ENCODE data around the gene GRIK4. TPM values are rescaled to one million over a fixed set of nuclear protein-coding genes. Genes with fewer than 3 reads are reported as not detected.

The GRIK4 gene
- total and polyA plus RNA-seq, 2 experiments from 2014 or later: not detected

DNA sequence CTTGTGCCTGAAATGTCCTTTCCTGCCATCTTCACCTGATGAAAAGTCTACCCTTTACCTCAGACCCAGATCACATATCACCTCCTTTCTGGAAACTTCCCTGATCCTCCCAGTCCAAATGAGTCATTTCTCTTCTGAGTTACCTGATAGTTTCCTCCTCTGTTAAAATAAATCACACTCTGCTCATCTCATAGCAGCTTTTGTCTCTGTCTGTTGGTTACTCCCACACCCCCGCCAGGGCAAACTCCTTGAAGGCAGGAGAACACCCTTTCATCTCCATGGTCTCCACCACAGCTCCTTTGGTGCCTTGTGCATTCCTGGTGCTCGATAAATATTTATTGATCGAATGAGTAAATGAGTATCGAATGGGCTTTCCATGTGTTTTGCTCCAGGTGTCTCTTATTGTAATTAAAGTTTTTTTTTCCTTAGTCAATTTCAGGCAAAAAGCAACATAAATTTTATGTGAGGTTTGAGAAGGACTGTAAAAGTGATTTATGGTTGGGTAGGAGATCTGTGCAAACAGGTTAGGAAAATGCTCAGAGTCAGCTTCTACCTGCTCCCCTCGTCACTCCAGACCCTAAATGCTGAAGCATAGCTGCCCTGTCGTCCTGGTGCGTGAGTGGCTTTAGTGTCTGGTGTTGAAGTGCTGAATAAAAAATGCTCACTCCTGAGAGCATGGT is 178.2 kb downstream of the GRIK4 start:
- no peak overlapping the region for H3K9ac ChIP-seq

GRCh38 chr11:120690406-120690805 is 178.9 kb downstream of the GRIK4 start:
- in situ Hi-C loops (cut with MboI): no loop called here
- Histone ChIP-seq H3K27ac (no peak overlapping the region), H3F3A (ENCODE audit: insufficient read depth) (no peaks in the 10 kb centered on the region), H3K4me3 (no peak overlapping the region), H3K4me2 (ENCODE audit: unreplicated experiment) (no peak overlapping the region), H3K79me2 (ENCODE audit: insufficient read depth) (no peaks in the 10 kb centered on the region), H3K36me3 (ENCODE audit: low read depth) (no peaks in the 10 kb centered on the region), H3K27me3 (replicated peaks; ENCODE audit: insufficient read depth) (peaks cover 30% of the 10 kb centered on the region), H3K9me3 (ENCODE audit: low read depth) (no peaks in the 10 kb centered on the region), H2AFZ (no peak overlapping the region), H4K20me1 (ENCODE audit: insufficient read depth) (no peaks in the 10 kb centered on the region), H3K4me1 (ENCODE audit: insufficient read depth) (no peaks in the 10 kb centered on the region), H3K9me2 (ENCODE audit: insufficient read depth) (no peaks in the 10 kb centered on the region), H3K9ac (no peak overlapping the region)
- WGBS, 2 experiments (ENCODE audit: low coverage in 1 of 2, low lambda C conversion rate in 2 of 2, missing lambda C conversion rate in 2 of 2): 63 to 68% methylated on average over 5 of the region's 5 CpGs
- no peak for DNase-seq
- no peak for TF ChIP-seq EZH2 (IDR thresholded peaks at IDR 0.05; ENCODE audit: insufficient read depth, poor library complexity, severe bottlenecking)
- no peak for TF ChIP-seq EZH2phosphoT487 (IDR thresholded peaks at IDR 0.05; ENCODE audit: insufficient read depth, low read depth)

More for the DNA sequence above, 178.2 kb downstream of the GRIK4 start:
- Histone ChIP-seq H3K4me1 (ENCODE audit: insufficient read depth) (no peaks in the 10 kb centered on the region), H3K4me2 (ENCODE audit: unreplicated experiment) (no peak overlapping the region), H3F3A (ENCODE audit: insufficient read depth) (no peaks in the 10 kb centered on the region), H2AFZ (no peak overlapping the region), H3K27me3 (replicated peaks; ENCODE audit: insufficient read depth) (peaks cover 30% of the 10 kb centered on the region), H3K9me3 (ENCODE audit: low read depth) (no peaks in the 10 kb centered on the region), H3K4me3 (no peak overlapping the region), H3K9me2 (ENCODE audit: insufficient read depth) (no peaks in the 10 kb centered on the region), H3K36me3 (ENCODE audit: low read depth) (no peaks in the 10 kb centered on the region), H3K79me2 (ENCODE audit: insufficient read depth) (no peaks in the 10 kb centered on the region), H4K20me1 (ENCODE audit: insufficient read depth) (no peaks in the 10 kb centered on the region), H3K27ac (no peak overlapping the region)
- in situ Hi-C loops (cut with MboI): loop anchor here (10.0 kb wide), 1 partner anchor 185 kb away; no protein-coding TSS in a partner anchor
- TF ChIP-seq EZH2 (IDR thresholded peaks at IDR 0.05; ENCODE audit: insufficient read depth, poor library complexity, severe bottlenecking): no peak
- TF ChIP-seq EZH2phosphoT487 (IDR thresholded peaks at IDR 0.05; ENCODE audit: insufficient read depth, low read depth): no peak
- 67 to 74% methylated on average over 7 of the region's 7 CpGs for WGBS, 2 experiments (ENCODE audit: low coverage in 1 of 2, low lambda C conversion rate in 2 of 2, missing lambda C conversion rate in 2 of 2)
- no peak for DNase-seq

DNA sequence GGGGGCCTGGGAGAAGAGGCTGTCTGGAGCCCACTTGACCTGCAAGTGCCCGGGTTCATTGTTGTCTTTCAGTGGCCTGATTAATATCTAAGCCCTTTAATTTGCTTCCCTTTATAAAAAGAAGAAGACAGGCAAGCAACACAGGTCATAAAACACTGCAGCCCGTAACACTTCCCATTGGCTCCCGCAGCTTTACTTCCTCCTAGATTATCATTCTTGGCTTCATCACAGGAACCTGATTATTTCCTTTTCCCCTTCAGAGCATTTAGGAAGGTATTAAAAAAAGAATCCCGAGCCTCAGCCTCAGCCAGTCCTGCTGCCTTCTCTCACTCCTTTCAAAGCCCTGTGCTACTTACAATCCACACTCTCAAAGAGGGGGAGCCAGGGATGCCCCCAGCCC is 183.2 kb downstream of the GRIK4 start:
- no peak overlapping the region for H3K4me3 ChIP-seq
- TF ChIP-seq EZH2phosphoT487 (IDR thresholded peaks at IDR 0.05; ENCODE audit: insufficient read depth, low read depth) (no peak), EZH2 (IDR thresholded peaks at IDR 0.05; ENCODE audit: insufficient read depth, poor library complexity, severe bottlenecking) (no peak)

DNA sequence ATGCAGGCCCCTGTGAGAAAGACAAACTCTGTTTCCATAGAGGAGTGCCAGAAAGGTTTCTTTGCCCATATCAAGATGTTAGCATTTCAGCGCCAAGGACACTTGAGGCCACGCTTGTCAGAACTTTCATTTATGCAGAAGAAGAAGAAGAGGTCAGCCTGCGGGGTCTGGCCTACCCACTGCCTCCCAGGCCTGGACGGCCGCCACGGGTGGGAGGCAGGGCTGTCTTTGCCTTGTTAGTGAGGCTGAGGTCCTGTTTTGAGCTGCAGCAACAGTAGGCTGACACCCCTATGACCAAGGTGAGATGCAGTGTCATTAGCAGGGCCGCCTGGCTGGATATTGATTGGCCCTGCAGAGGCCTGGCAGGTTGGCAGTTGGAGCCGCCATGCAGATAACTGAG is 183.9 kb downstream of the GRIK4 start:
- Histone ChIP-seq H3F3A (ENCODE audit: insufficient read depth) (no peaks in the 10 kb centered on the region), H3K27me3 (replicated peaks; ENCODE audit: insufficient read depth) (peaks cover 7% of the 10 kb centered on the region), H3K36me3 (ENCODE audit: low read depth) (no peaks in the 10 kb centered on the region), H2AFZ (no peak overlapping the region), H3K4me3 (no peak overlapping the region), H3K9ac (no peak overlapping the region), H3K4me2 (ENCODE audit: unreplicated experiment) (no peak overlapping the region), H3K9me3 (ENCODE audit: low read depth) (no peaks in the 10 kb centered on the region), H3K9me2 (ENCODE audit: insufficient read depth) (no peaks in the 10 kb centered on the region), H3K4me1 (ENCODE audit: insufficient read depth) (no peaks in the 10 kb centered on the region), H3K79me2 (ENCODE audit: insufficient read depth) (no peaks in the 10 kb centered on the region), H3K27ac (no peak overlapping the region), H4K20me1 (ENCODE audit: insufficient read depth) (no peaks in the 10 kb centered on the region)
- in situ Hi-C loops (cut with MboI): no loop called here
- no peak for TF ChIP-seq EZH2phosphoT487 (IDR thresholded peaks at IDR 0.05; ENCODE audit: insufficient read depth, low read depth)
- no peak for TF ChIP-seq EZH2 (IDR thresholded peaks at IDR 0.05; ENCODE audit: insufficient read depth, poor library complexity, severe bottlenecking)
- 40 to 47% methylated on average over 8 of the region's 8 CpGs for WGBS, 2 experiments (ENCODE audit: low coverage in 1 of 2, low lambda C conversion rate in 2 of 2, missing lambda C conversion rate in 2 of 2)
- DNase-seq: no peak

More for the DNA sequence above, 183.2 kb downstream of the GRIK4 start:
- Histone ChIP-seq H3K27me3 (replicated peaks; ENCODE audit: insufficient read depth) (peaks cover 14% of the 10 kb centered on the region), H3K27ac (no peak overlapping the region), H3K79me2 (ENCODE audit: insufficient read depth) (no peaks in the 10 kb centered on the region), H2AFZ (no peak overlapping the region), H3F3A (ENCODE audit: insufficient read depth) (no peaks in the 10 kb centered on the region), H3K9me3 (ENCODE audit: low read depth) (no peaks in the 10 kb centered on the region), H3K9ac (no peak overlapping the region), H3K9me2 (ENCODE audit: insufficient read depth) (no peaks in the 10 kb centered on the region), H4K20me1 (ENCODE audit: insufficient read depth) (no peaks in the 10 kb centered on the region), H3K36me3 (ENCODE audit: low read depth) (no peaks in the 10 kb centered on the region), H3K4me2 (ENCODE audit: unreplicated experiment) (no peak overlapping the region), H3K4me1 (ENCODE audit: insufficient read depth) (no peaks in the 10 kb centered on the region)
- in situ Hi-C loops (cut with MboI): no loop called here
- no peak for DNase-seq
- 50 to 60% methylated on average over 4 of the region's 4 CpGs for WGBS, 2 experiments (ENCODE audit: low coverage in 1 of 2, low lambda C conversion rate in 2 of 2, missing lambda C conversion rate in 2 of 2)
